IPS DF 4.7 (cell line): ENCODE data around the gene MON2.
"Not testable (repeated sequence)": the region's sequence is repeated elsewhere in the genome, so short reads cannot be mapped to it uniquely, and the experiment has no call there.

ENCODE experiments used
- DNase-seq: peaks from one replicate; pipeline ENCODE4 v3.0.0-alpha.2; 2013; ENCODE audit warnings: low spot score; ENCODE audit errors: extremely low read depth

Gene MON2

DNA sequence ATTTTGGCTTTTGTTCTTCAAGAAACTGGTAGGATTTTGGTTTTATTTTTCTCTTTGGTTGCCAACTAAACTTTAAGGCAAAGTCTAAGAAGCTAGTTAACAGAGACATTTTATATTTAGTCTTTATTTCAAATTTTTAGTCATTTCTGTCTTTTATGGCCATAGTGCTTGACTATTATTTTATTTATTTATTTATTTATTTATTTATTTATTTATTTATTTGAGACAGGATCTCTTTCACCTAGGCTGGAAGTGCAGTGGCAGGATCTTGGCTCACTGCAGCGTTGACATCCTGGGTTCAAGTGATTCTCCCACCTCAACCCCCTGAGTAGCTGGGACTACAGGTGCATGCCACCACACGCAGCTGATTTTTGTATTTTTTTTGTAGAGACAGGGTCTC, 3.1 kb downstream of the MON2 start:
- no peak for DNase-seq

DNA sequence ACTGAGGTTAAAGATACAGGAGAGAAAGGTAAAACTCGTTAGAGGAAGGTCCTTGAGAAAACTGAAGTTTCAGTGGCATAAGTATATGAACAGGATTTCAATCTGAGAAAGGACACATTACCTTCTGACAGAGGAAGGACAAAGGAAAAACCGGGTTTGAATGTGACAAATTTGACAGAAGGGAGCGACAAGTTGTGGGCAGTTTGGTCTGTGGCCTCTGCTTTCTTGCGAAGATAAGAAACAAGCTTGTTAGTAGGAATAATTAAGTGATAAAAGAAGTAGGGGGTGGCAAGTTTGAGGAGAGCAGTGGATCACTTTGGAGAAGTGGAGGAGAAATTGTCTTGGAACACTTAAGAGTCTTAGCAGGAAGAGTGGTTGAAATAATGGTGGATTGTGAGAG, 5.1 kb downstream of the MON2 start:
- no peak for DNase-seq

DNA sequence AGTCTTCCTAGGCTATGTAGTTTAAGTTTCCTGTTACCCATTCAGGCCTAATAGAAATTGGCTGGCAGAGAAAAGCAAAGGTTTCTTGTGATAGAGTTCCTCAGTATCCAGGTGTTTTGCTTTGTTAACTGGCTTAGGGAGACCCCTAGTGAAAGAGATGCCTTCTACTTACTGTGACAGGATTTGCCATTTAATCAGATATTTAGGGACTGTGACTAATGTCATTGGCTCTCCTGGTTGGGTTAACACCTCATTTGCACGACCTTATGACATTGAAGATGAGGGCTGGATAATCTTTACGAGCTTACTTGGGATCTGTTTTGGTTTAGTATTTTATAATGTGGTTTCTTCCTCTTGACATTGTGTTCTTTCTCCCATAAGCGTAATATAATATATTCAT, 5.8 kb downstream of the MON2 start:
- DNase-seq = no peak

DNA sequence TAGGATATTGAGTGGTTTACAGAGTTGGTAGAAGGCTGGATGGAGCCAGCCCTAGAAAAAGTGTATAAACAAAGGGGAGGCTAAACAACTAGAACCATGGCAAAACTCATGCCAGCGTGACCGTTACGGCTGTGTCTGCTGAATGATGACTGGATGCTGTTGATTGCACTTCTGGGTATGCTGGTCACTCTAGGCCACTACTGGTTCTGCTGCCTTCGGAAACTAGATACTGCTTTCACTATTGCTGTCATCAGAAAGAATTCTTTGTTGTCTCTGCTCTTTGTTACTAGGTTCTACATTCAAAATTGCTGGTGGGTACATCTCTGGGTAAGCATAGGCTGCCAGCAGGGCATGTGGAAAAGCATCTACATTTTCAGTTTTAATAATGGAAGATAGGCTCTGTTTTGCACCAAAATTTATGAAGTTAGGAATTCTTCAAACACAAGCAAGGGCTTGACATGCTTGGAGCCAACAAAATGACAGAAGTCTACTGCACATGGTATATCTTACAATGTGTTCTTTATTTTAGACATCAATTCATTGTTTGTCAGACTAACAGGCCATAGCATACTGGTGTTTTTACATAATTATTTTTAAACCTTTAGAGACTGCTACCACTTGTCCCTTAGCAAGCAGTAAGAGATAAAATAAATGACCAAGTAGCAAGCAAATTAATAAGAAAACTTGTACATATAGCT, 15.4 kb downstream of the MON2 start:
- DNase-seq = no peak

DNA sequence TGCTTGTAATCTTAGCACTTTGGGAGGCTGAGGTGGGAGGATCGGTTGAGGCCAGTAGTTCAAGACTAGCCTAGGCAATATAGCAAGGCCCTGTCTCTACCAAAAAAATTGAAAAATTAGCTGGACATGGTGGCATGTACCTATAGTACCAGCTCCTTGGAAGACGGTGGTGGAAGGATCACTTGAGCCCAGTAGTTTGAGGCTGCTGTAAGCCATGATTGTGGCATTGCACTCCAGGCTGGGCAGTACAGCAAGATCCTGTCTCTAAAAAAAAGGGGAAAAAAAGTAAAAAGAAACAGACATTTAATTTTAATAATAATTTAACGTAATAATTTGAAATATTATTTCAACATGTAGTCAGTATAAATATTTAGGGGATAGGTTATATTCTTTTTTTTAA, 16.1 kb downstream of the MON2 start:
- no peak for DNase-seq

DNA sequence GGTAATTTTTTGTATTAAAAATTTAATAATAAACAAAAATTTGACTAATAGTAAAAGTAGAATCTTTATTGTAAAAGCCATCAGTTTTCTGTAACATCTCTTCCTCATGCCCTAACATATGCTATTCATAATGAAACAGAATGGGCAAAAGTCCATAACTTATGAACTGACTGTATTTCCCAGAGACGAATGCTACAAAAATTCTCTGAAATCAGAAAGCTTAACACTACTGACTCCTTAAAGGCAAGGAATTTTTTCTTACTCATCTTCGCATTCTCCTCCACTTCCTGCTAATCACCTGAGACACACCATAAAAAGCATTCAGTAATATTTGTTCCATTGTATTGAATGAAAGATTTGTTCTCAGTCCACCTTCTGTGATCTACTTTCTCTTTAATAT, 17.6 kb downstream of the MON2 start:
- DNase-seq = no peak

DNA sequence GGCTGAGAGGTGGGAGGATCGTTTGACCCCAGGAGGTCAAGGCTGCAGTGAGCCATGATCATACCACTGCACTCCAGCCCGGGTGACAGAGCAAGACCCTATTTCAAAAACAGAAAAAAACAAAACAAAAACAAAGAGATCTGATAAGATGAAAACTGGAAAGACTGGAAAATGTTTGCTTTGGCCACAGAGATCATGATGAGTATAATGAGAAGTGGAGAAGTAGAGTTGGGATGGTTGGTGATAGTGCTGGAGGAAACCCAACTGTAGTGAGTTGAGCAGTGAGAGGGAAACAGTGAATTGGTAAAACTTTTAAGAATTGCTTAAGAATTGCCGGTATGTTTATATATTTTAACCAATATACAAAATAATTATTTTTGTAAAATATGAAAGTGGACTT, 39.2 kb downstream of the MON2 start:
- no peak for DNase-seq

DNA sequence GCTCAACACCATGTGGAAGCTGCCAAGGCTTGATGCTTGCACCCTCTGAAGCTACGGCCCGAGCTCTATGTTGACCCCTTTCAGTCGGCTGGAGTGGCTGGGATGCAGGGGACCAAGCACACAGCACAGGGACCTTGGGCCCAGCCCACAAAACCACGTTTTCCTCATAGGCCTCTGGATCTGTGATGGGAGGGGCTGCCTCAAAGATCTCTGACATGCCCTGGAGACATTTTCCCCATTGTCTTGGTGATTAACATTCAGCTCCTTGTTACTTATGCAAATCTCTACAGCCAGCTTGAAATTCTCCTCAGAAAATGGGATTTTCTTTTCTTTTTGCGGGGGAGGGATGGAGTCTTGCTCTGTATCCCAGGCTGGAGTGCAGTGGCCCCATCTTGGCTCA, 46.3 kb downstream of the MON2 start:
- DNase-seq = peak; percentile 1

DNA sequence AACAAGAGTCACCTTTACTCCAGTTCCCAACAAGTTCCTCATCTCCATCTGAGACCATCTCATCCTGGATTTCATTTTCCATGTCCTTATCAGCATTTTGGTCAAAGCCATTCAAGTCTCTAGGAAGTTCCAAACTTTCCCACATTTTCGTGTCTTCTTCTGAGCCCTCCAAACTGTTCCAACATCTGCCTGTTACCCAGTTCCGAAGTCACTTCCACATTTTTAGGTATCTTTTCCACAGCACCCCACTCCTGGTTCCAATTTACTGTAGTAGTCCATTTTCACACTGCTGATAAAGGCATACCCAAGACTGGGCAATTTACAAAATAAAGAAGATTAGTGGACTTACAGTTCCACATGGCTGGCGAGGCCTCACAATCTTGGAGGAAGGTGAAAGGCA, 47.5 kb downstream of the MON2 start:
- DNase-seq = not testable (repeated sequence)

DNA sequence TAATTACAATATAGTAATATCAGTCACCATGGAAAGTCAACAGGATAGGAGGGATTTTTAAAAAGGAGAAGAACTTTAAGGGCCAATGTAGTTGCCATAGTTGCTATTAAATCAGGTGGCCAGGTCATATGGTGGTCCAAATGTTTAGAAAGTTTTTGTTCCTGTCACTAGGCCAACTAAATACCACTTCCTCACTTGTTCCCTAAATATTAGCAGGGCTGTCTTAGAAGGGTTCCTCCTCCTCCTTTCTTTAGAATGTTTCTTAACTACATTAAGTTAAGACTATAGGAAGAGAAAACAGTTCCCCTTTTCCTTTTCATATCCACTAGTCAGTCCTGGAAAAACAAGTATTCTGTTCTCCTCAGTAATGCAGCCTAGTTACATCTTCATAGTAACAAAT, 50.3 kb downstream of the MON2 start:
- no peak for DNase-seq

DNA sequence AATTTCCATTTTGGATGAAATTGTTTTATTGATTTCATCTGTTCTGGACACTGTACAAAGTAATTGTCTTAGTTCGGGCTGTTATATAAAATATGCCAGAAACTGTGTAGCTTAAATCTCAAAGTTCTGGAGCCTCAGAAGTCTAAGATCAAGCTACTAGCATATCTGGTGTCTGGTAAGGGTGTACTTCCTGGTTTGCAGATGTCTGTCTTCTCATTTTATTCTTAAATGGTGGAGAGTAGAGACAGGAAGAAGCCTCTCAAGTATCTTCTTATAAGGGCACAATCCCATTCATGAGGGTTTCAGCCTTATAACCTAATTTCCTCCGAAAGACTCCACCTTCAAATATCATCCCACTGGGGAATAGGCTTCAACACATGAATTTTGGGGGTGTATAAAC, 51.3 kb downstream of the MON2 start:
- no peak for DNase-seq

DNA sequence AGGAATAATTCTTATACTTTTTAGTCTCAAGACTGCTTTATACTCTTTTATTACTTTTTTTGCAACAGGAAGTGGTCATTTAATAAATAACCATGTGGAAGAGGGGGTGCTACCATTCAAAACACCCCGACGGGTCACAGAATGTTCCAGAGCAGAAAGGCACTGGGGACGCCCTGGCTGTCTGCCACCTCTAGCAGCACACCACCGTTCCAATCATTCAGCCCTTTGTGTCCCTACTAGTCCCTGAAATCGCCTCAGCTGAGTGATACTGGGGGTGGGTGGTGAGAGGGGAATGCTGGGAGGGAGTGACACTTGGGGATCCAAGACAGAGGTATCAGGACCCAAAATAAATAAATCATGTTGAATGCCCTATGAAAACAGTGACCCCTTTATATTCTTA, 52.4 kb downstream of the MON2 start:
- DNase-seq = no peak

DNA sequence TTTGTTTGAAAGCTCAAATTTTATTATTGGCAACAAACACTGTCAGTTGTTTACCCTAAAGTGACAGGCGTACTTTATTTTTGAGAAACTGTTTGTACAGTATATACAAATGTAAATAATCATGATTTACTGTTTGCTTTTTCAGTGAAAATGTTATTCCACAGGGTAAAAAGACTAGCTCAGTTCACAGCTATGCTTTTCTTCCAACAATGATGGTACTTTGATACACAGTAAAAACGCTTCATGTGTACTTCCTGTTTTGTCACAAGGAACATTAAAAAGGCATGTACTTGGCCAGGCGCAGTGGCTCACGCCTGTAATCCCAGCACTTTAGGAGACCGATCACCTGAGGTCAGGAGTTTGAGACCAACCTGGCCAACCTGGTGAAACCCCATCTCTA, 53.7 kb downstream of the MON2 start:
- no peak for DNase-seq

DNA sequence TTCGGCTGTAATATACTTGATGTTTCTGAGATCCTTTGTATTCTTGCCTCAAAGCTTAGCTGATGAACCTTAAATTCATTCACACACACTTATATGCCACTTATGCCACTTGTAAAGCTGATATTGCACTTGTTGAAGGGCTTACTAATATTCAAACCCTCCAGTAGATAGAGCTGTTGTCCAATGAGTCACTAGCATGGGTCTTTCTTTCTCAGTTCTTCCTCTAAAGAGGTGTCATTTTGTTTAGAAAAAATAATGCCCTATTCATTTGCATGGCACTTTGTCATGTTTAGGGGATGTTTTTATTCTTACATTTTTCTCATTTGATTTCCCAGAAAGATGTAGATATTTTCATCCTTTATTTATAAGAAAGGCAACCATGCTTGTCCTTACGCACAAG, 56.4 kb downstream of the MON2 start:
- no peak for DNase-seq

DNA sequence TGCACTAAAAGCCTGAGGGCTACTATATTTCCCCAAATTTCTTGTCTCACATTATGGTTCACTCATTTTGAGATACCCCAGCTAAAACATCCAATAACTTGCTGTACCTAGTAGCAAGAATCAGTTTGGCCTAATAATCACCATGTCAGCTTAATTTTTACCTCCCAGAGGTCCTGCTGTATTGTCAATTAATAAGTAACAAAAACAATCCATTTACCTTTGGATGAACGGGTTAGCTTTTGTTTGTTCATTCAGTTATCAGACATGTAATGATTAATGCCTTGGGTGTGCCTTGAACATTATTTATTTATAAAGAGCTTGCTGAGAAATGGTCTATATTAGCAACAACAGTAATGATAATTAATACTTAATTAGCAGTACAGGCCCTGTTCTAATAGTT, 57.0 kb downstream of the MON2 start:
- DNase-seq = no peak

DNA sequence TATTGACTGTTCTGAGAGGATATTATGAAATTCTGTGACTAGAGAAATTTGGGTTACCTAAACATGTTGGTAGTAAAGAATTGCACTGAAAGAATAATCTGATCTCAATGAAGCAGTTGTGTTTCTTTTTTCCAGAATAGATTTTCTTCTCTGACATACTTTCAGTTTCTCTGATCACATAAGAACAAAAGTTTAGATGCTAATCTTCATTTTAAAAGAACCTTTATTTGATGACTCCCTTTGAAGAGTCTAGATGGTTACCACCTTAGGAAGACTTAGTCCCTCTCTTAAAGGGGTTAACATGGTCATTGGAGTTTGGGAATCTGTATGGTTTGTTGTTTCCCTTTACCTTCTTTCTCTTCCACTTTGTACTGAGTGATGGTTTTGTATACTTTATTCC, 58.6 kb downstream of the MON2 start:
- no peak for DNase-seq

DNA sequence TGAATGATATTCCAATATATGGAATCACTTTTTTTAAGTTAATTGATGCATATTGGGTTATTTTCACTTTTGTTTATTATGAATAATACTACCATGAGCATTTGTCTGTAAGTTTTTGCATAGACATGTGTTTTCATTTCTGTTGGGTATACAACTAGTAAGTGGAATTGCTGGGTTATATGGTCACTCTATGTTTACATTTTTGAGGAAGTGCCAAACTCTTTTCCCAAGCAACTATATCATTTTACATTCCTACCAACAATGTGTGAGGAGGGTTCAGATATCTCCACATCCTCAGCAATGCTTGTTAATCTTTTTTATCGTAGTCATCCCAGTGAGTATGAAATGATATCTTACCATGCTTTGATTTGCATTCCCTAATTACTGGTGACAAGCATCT, 64.0 kb downstream of the MON2 start:
- DNase-seq = no peak

DNA sequence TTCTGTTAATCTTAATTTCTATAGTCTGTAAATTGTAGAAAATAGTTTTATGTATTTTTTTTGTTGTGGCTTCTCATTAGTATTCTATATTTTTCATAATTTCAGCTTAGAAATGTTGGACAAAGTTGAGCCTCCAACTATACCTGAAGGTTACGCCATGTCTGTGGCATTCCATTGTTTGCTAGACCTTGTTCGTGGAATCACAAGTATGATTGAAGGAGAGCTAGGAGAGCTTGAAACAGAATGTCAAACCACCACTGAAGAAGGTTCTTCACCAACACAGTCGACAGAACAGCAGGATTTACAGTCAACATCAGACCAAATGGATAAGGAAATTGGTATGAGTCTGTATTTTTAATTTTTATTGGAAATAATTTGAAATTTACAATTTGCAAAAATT, 65.7 kb downstream of the MON2 start:
- DNase-seq = no peak

DNA sequence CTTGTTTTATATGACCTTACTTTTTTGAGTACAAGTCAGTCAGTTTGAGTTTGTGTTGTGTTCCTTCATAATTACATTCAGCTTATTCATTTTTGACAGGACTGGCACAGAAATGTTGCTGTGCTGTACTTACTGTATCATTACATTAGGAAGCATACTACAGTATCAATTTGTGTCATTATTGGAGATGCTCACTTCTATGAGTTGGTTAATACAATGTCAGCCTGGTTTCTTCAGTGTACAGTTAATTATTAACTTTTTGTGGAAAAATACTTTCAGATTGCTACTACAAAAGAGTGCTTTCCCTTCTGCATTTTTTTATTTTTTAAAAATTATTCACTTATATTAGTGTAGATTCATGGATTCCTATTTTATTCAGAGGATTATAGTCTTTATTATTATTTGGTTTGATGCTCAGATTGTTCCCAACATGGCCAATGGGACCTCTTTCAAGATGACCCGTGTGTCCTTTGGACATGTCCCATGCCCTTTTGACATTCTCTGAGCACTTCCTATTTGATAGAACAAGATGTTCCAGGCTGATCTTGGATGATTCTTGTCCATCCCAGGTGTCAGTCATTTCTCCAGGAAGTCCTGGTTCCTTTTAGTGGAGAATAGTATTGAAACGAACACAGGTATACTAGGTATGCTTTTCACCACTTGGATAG, 66.6 kb downstream of the MON2 start:
- no peak for DNase-seq

DNA sequence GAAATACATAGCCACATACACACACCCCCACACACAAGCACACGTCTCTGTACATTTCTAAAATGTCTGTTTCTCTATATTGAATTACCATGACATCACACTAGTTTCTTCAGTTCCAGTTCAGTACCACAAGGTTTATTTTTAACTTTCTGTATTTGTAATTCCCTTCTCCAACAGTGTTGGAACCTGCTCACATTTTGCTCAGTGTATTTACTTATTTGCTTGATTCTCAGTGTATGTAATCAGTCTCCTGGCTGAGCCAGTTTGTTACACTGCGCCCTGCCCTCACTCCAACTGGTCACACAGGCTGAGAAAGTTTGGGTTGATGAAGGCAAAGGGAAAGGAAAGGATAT, 67.1 kb downstream of the MON2 start:
- no peak for DNase-seq

DNA sequence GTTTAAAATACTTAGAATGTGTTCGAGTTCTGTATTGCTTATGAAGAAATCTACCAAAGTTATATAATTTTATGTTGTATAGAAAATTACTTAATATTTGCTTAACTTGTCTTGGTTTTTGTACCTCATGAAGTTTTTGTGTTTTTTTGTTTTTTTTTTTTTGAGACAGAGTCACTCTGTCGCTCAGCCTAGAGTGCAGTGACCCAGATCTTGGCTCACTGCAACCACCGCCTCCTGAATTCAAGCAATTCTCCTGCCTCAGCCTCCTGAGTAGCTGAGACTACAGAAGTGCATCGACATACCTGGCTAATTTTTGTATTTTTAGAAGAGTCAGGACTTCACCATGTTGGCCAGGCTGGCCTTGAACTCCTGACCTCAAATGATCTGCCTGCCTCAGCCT, 69.9 kb downstream of the MON2 start:
- DNase-seq = no peak

DNA sequence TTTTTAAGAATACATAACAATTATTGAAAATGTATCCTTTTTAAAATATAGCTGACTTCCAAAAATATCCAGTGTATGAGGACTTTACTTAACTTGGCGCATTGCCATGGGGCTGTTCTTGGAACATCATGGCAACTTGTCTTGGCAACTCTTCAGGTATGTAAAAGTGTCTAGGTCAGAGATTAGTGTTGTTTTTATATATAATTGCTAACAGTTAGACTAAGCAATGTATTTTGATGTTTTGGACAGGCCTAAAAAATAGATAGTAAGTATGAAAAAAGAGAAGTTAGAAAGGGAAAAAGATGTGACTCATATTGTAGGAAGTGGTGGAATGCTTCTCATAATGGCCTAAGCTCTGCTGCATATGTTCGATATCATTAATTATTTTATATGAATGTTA, 70.9 kb downstream of the MON2 start:
- DNase-seq = no peak

DNA sequence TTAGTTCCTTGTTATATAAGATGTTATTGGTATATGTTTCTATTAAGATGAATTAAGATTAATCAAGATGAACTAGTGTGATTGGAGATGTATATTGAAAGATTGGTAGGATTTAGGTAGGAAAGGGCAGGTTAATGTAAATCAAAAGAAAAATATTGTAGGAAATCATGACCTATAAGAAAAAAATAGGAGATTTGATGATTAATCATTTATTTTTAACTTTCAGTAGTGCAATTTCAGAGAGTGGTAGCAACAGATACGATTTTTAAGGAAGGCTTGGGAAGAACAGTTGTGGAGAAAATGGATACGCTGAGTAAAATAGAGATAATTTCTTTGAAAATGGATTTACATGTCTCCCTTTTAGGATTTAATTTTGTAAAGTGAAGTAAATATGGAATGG, 73.7 kb downstream of the MON2 start:
- DNase-seq = no peak

DNA sequence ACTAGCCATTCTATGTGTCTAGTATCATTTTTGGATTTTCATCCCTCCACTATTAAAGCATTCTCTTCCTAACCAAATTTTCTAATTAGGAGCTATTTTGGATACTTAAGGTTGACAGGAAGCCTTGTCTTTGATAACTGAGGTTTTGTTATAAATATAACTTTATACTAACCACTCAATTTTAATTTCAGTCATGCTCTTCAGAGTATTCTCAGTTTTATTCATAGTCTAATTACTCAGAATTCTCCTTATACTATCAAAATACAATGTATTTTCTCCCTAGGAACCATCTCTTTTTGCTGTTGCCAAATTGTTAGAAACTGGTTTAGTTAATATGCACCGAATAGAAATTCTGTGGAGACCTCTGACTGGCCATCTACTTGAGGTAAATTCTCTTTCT, 76.2 kb downstream of the MON2 start:
- no peak for DNase-seq
